GM19395 (cell line): ENCODE results near the gene GLB1L2.

ENCODE experiments used
- ATAC-seq: cut with Tn5 transposase; IDR thresholded peaks from one replicate; pipeline ENCODE4 v1.9.1; 2021; ENCODE audit warnings: mild to moderate bottlenecking, moderate library complexity; ENCODE audit not compliant: unreplicated experiment

GLB1L2 gene

GRCh38 chr11:134417871-134418840 is 86.4 kb downstream of the GLB1L2 start:
- no peak for ATAC-seq

- ATAC-seq, result no peak
Observed at GRCh38 chr11:134423106-134423505, 91.3 kb downstream of the GLB1L2 start.

- ATAC-seq, result no peak
Observed at GRCh38 chr11:134425413-134425812, 93.6 kb downstream of the GLB1L2 start.
